HepG2 (cell line): Measurements from ENCODE around the gene ADAMTS2. TPM values are rescaled to one million over a fixed set of nuclear protein-coding genes. Genes with fewer than 3 reads are reported as not detected.
A peak's percentile ranks its signal among the peaks of the same experiment; 100 is the strongest.

Source experiments
- ATAC-seq: fragments of 200-7000 bp; cut with Tn5 transposase; 3 replicates; pipeline ENCODE4 v1.9.1; 2020; ENCODE audit warnings: mild to moderate bottlenecking, moderate library complexity
- BruUV-seq: library from RNA; stranded (reverse); fragments of 400-500 nt; replicated peaks from 2 replicates; lab custom pipeline; 2021; lab: Mats Ljungman, UMichigan
- CTCF ChIA-PET: fragments of 300-600 bp; formaldehyde crosslinking; extraction: SDS; loops from one replicate; lab custom pipeline; 2021; ENCODE audit warnings: low total read pairs, inconsistent platforms, low intra/inter-chr PET ratio; lab: Yijun Ruan, JAX
- POLR2A ChIA-PET: fragments of 350-600 bp; sonication (Branson Sonifier 250); formaldehyde crosslinking; loops from one replicate; lab custom pipeline; 2020; ENCODE audit warnings: antibody characterized with exemption, inconsistent platforms; lab: Yijun Ruan, JAX
- DNase-seq: peaks from one replicate; pipeline ENCODE4 v3.0.0-alpha.2; 2015; ENCODE audit warnings: low spot score
- FAIRE-seq: peaks from 3 replicates; lab custom pipeline; 2011; peaks lifted over from hg19 to GRCh38; lab: Jason Lieb, UNC
- H2AFZ ChIP-seq: one replicate; pipeline ENCODE4 v1.6.1; 2011; ENCODE audit warnings: low read length, inconsistent platforms
- H3K27ac ChIP-seq: fragments of 300-600 bp; 3 replicates; pipeline ENCODE4 v1.8.0; 2011; ENCODE audit warnings: mixed run types, mild to moderate bottlenecking, mixed read lengths, low read length, inconsistent platforms; ENCODE audit not compliant: insufficient read depth; ENCODE audit errors: extremely low read length
- H3K27me3 ChIP-seq, 2 experiments: fragments of 200-600 bp in 1 of 2; 2 replicates in 1 of 2; 3 replicates in 1 of 2; pipeline versions ENCODE4 v1.6.0 to v1.8.0; 2011; ENCODE audit warnings: low read length in 2 of 2, mild to moderate bottlenecking in 2 of 2, moderate library complexity in 2 of 2, inconsistent platforms in 1 of 2; ENCODE audit not compliant: insufficient read depth in 2 of 2, control insufficient read depth in 1 of 2
- H3K36me3 ChIP-seq, 2 experiments: fragments of 200-600 bp in 1 of 2; replicated peaks in 1 of 2; 2 replicates in 1 of 2; 3 replicates in 1 of 2; pipeline versions ENCODE4 v1.5.1 to v1.8.0; 2011; ENCODE audit warnings: low read length in 2 of 2, inconsistent platforms in 1 of 2; ENCODE audit not compliant: insufficient read depth in 2 of 2, control insufficient read depth in 1 of 2
- H3K4me1 ChIP-seq: 2 replicates; pipeline ENCODE4 v1.5.1; 2012; ENCODE audit warnings: low read length, inconsistent platforms; ENCODE audit not compliant: insufficient read depth
- H3K4me2 ChIP-seq: 2 replicates; pipeline ENCODE4 v1.6.0; 2011; ENCODE audit warnings: low read depth, low read length, inconsistent platforms
- H3K4me3 ChIP-seq, 3 experiments: fragments of 200-600 bp in 1 of 3; sonication (generic), shearing (Covaris generic) in 1 of 3; replicated peaks in 1 of 3; 2 replicates each; pipeline ENCODE4 v1.5.1; 2011 to 2016; ENCODE audit warnings: low read length in 3 of 3, inconsistent platforms in 2 of 3, low read depth in 2 of 3, mild to moderate bottlenecking in 2 of 3, control low read depth in 1 of 3, mixed read lengths in 1 of 3; ENCODE audit not compliant: insufficient read depth in 1 of 3
- H3K79me2 ChIP-seq: one replicate; pipeline ENCODE4 v1.6.1; 2011; ENCODE audit warnings: low read length, inconsistent platforms; ENCODE audit not compliant: insufficient read depth
- H3K9ac ChIP-seq: 2 replicates; pipeline ENCODE4 v1.6.0; 2011; ENCODE audit warnings: mild to moderate bottlenecking, low read depth, low read length, inconsistent platforms; ENCODE audit not compliant: insufficient read depth
- H3K9me3 ChIP-seq: 2 replicates; pipeline ENCODE4 v1.5.1; 2012; ENCODE audit warnings: mild to moderate bottlenecking, low read length
- H4K20me1 ChIP-seq: 2 replicates; pipeline ENCODE4 v1.6.0; 2011; ENCODE audit warnings: inconsistent platforms, mild to moderate bottlenecking, low read length, moderate library complexity; ENCODE audit not compliant: insufficient read depth
- STAG1 ChIP-seq: sonication (generic); formaldehyde crosslinking; IDR thresholded peaks from 2 replicates; pipeline ENCODE4 v1.4.0; 2020; ENCODE audit warnings: missing genetic modification reagents
- ZFX ChIP-seq: sonication (generic); formaldehyde crosslinking; IDR thresholded peaks from 2 replicates; pipeline ENCODE4 v1.4.0; 2020; ENCODE audit warnings: mild to moderate bottlenecking, low read depth, missing genetic modification reagents, moderate library complexity
- ZNF3 ChIP-seq: IDR thresholded peaks from 2 replicates; pipeline ENCODE4 v1.7.0; 2017; ENCODE audit warnings: inconsistent platforms
- ZSCAN29 ChIP-seq: sonication (generic); formaldehyde crosslinking; conservative IDR thresholded peaks from 2 replicates; pipeline ENCODE4 v1.4.0; 2020; ENCODE audit warnings: mild to moderate bottlenecking, missing genetic modification reagents
- WGBS: methylation state at CpG from one replicate; pipeline ENCODE4 v1.1.6; 2017; ENCODE audit warnings: low lambda C conversion rate; 5-methylcytosine and 5-hydroxymethylcytosine counted together
- in situ Hi-C: cut with HindIII; loops from 2 replicates; pipeline ENCODE4 v1.10.0; 2017; ENCODE audit warnings: low pct_unique_long_range_greater_than_20kb; ENCODE audit not compliant: extremely low pct_ligation_motif_present
- intact Hi-C: fragments of 100-400 bp; cut with micrococcal nuclease; formaldehyde crosslinking; loops from one replicate; pipeline ENCODE4 v1.10.0; 2022; ENCODE audit not compliant: unreplicated experiment
- polyA plus RNA-seq, 8 experiments: library from polyadenylated mRNA; depleted of rRNA in 3 of 8; stranded (reverse) in 7 of 8; unstranded in 1 of 8; fragments of >200 nt; fragmentation: Illumina TruSeq in 4 of 8; extraction: Trizol in 4 of 8; gene quantifications; 2 replicates each; pipeline versions ENCODE4 v1.2.1 to v1.2.3, GENCODE V29; 2011 to 2016; ENCODE audit warnings: low read depth in 4 of 8, missing spikeins in 1 of 8, mixed read lengths in 1 of 8; ENCODE audit not compliant: insufficient read depth in 1 of 8
- total RNA-seq, 5 experiments: library from RNA; depleted of rRNA; stranded (reverse); fragments of >200 nt; fragmentation: Illumina TruSeq; extraction: Trizol; gene quantifications; 2 replicates each; pipeline ENCODE4 v1.2.3, GENCODE V29; 2016; ENCODE audit warnings: low read depth in 1 of 5
- TF ChIP-seq, protein P1 (sequence below): sonication (generic); formaldehyde crosslinking; IDR thresholded peaks from 2 replicates; pipeline ENCODE4 v1.5.0; 2020; ENCODE audit warnings: missing genetic modification reagents, mild to moderate bottlenecking, borderline replicate concordance
- TF ChIP-seq, protein P2 (sequence below): sonication (generic); formaldehyde crosslinking; IDR thresholded peaks from 2 replicates; pipeline ENCODE4 v1.5.0; 2020; ENCODE audit warnings: mild to moderate bottlenecking, missing genetic modification reagents, moderate library complexity

The ADAMTS2 gene
- total and polyA plus RNA-seq, 2 of the 13 experiments (the other 11 are each of a cell fraction or from before 2014, with no cell fraction given), result 0.24 to 3.5 TPM

DNA sequence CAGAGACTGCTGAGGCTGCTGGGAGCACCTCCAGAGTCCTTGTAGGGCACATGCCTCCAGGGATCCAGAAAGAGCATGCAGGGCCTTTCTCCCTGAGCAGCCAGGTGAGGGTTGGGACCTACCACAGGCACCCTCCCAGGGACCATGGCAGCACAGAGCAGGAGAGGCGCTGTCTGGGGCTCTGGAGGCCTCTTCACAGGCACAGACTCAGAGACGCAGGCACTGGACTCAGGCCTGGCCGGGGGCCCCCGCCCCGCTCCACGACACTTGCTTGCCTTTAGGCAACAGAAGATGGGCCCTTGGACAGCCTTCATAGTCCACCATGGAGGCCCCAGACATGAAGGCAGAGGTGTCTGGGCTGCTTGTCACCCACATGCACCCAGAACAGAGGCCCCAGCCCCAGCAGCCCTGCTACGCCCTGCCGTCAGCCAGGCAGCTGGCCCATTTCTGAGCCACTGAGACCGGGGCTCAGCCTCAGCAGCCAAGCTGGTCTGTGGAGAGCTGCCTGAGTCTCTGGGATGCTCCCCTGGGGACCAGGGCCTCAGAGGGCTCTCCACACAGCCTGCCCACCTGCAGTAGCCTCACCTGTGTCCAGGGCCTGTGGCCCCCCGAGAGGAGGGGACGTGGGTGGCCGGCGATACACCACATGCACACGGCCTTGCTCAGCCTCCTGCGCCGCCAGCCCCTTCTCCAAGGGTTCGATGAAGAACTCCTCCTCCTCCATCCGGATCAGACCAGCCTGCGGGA lies 72.8 kb downstream of the ADAMTS2 start (continued):
- TF ChIP-seq, protein P1, sequence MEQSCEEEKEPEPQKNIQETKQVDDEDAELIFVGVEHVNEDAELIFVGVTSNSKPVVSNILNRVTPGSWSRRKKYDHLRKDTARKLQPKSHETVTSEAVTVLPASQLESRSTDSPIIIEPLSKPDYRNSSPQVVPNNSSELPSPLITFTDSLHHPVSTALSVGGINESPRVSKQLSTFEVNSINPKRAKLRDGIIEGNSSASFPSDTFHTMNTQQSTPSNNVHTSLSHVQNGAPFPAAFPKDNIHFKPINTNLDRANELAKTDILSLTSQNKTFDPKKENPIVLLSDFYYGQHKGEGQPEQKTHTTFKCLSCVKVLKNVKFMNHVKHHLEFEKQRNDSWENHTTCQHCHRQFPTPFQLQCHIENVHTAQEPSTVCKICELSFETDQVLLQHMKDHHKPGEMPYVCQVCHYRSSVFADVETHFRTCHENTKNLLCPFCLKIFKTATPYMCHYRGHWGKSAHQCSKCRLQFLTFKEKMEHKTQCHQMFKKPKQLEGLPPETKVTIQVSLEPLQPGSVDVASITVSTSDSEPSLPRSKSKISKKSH (CRISPR knock-in tag), result no peak
- TF ChIP-seq, all 625 proteins: peak for 0

DNA sequence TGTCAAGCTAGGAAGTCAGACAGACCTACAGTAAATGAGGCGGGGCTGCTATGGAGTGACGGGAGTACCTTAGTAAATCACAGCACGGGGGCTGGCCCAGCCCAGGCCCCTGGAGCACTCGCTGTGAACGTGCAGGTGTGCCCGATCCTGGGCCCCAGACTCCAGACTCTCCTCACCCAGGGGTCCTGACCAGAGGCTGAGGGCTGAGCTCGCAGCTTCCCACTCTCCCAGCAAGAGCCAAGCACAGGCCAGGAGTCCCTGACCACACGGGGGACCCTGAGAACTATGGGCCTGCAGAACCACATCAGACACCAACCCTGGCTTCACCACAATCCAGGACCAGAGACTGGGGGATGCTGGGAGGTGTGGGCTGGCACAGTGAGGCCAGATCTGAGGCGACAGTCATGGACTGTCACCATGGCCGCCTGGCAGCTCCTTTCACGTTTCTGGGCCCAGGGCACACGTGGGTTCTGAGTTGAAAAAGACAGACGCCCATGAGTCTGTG lies 73.4 kb downstream of the ADAMTS2 start:
- ChIA-PET CTCF (no interaction called here), POLR2A (no interaction called here)
- H3K4me2 ChIP-seq, result no peak overlapping the region
- WGBS, result 36% methylated on average over 10 of the region's 13 CpGs
- no peak overlapping the region for H3K4me3 ChIP-seq
- H3K9ac ChIP-seq, result no peak overlapping the region
- no peaks in the 10 kb centered on the region; a peak in 2 of 5 replicates for H3K27me3 ChIP-seq
- no peaks in the 10 kb centered on the region for H3K79me2 ChIP-seq
- no TSS peak for BruUV-seq
- H3K36me3 ChIP-seq, result no peaks in the 10 kb centered on the region
- no peaks in the 10 kb centered on the region for H3K9me3 ChIP-seq
- FAIRE-seq (no peak), ATAC-seq (peak; percentile 28), DNase-seq (no peak)
- H4K20me1 ChIP-seq, result no peaks in the 10 kb centered on the region
- intact Hi-C loops, result no loop called here
- no peak overlapping the region for H3K27ac ChIP-seq
- no peak overlapping the region for H2AFZ ChIP-seq
- in situ Hi-C loops, result no loop called here
- 0 out of 2 replicates have a peak, but pooled peaks have one; percentile 20 for TF ChIP-seq ZFX (CRISPR knock-in tag)
- TF ChIP-seq, protein P2, sequence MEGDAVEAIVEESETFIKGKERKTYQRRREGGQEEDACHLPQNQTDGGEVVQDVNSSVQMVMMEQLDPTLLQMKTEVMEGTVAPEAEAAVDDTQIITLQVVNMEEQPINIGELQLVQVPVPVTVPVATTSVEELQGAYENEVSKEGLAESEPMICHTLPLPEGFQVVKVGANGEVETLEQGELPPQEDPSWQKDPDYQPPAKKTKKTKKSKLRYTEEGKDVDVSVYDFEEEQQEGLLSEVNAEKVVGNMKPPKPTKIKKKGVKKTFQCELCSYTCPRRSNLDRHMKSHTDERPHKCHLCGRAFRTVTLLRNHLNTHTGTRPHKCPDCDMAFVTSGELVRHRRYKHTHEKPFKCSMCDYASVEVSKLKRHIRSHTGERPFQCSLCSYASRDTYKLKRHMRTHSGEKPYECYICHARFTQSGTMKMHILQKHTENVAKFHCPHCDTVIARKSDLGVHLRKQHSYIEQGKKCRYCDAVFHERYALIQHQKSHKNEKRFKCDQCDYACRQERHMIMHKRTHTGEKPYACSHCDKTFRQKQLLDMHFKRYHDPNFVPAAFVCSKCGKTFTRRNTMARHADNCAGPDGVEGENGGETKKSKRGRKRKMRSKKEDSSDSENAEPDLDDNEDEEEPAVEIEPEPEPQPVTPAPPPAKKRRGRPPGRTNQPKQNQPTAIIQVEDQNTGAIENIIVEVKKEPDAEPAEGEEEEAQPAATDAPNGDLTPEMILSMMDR (CRISPR knock-in tag), result 0 out of 2 replicates have a peak, but pooled peaks have one; percentile 29
- TF ChIP-seq ZNF3 (CRISPR knock-in tag), result no peak
- peak; percentile 23; the same call in 1 of the 2 replicates for TF ChIP-seq STAG1 (CRISPR knock-in tag)
- TF ChIP-seq ZSCAN29 (CRISPR knock-in tag), result no peak
- H3K4me1 ChIP-seq, result peaks cover 42% of the 10 kb centered on the region
